GM12878 (cell line): Measurements from ENCODE around the gene RTEL1.

Experiments
- ATF2 ChIP-seq: IDR thresholded peaks from 2 replicates; pipeline ENCODE4 v1.6.1; 2012; ENCODE audit warnings: low read length, inconsistent platforms
- CTCF ChIP-seq, 3 experiments: IDR thresholded peaks in 2 of 3; conservative IDR thresholded peaks in 1 of 3; 2 replicates each; pipeline ENCODE4 v1.5.1; 2011; ENCODE audit warnings: low read depth in 3 of 3, low read length in 3 of 3, mild to moderate bottlenecking in 3 of 3, control low read depth in 2 of 3, moderate library complexity in 2 of 3, inconsistent platforms in 1 of 3, mixed read lengths in 1 of 3; ENCODE audit not compliant: control insufficient read depth in 2 of 3, insufficient read depth in 1 of 3; ENCODE audit errors: extremely low read depth in 1 of 3
- FOXM1 ChIP-seq: IDR thresholded peaks from 2 replicates; pipeline ENCODE4 v1.6.1; 2012; ENCODE audit warnings: low read depth, mild to moderate bottlenecking, inconsistent platforms, low read length, moderate library complexity
- JUND ChIP-seq: IDR thresholded peaks from 2 replicates; pipeline ENCODE4 v1.6.1; 2012; ENCODE audit warnings: low read depth, mild to moderate bottlenecking, low read length, improper control_type of control experiment, moderate library complexity
- LARP7 ChIP-seq: fragments of 450-650 bp; IDR thresholded peaks from 2 replicates; pipeline ENCODE4 v1.6.1; 2017; ENCODE audit warnings: mild to moderate bottlenecking
- MYB ChIP-seq: fragments of 150-350 bp; IDR thresholded peaks from 2 replicates; pipeline ENCODE4 v1.6.1; 2014; ENCODE audit warnings: mild to moderate bottlenecking, low read depth, low read length, borderline replicate concordance
- POLR2A ChIP-seq: IDR thresholded peaks from 2 replicates; pipeline ENCODE4 v1.6.1; 2011; ENCODE audit warnings: low read depth, mild to moderate bottlenecking, low read length
- RAD21 ChIP-seq: IDR thresholded peaks from 2 replicates; pipeline ENCODE4 v1.6.1; 2011; ENCODE audit warnings: mild to moderate bottlenecking, low read depth, low read length, moderate library complexity; ENCODE audit not compliant: insufficient read depth
- USF2 ChIP-seq: IDR thresholded peaks from 2 replicates; pipeline ENCODE4 v1.6.1; 2011; ENCODE audit warnings: low read depth, low read length, improper control_type of control experiment, borderline replicate concordance
- ZNF687 ChIP-seq: fragments of 450-650 bp; IDR thresholded peaks from 2 replicates; pipeline ENCODE4 v1.6.1; 2017; ENCODE audit warnings: mild to moderate bottlenecking, moderate library complexity

GRCh38 chr20:63703976-63704748, 46.0 kb downstream of the RTEL1 start:
- TF ChIP-seq CTCF (IDR thresholded peaks at IDR 0.05 in 2 of 3, conservative IDR thresholded peaks at IDR 0.05 in 1 of 3; ENCODE audit: control insufficient read depth in 2 of 3, extremely low read depth in 1 of 3, insufficient read depth in 1 of 3, low read depth in 3 of 3, low read length in 3 of 3) (no peak), POLR2A (no peak; the same call in 1 of the 2 replicates), FOXM1 (no peak), JUND (no peak), RAD21 (no peak), LARP7 (no peak), ATF2 (no peak), MYB (no peak), USF2 (no peak), ZNF687 (no peak)
